ENCODE measurements around the gene TMEM26.

DNA sequence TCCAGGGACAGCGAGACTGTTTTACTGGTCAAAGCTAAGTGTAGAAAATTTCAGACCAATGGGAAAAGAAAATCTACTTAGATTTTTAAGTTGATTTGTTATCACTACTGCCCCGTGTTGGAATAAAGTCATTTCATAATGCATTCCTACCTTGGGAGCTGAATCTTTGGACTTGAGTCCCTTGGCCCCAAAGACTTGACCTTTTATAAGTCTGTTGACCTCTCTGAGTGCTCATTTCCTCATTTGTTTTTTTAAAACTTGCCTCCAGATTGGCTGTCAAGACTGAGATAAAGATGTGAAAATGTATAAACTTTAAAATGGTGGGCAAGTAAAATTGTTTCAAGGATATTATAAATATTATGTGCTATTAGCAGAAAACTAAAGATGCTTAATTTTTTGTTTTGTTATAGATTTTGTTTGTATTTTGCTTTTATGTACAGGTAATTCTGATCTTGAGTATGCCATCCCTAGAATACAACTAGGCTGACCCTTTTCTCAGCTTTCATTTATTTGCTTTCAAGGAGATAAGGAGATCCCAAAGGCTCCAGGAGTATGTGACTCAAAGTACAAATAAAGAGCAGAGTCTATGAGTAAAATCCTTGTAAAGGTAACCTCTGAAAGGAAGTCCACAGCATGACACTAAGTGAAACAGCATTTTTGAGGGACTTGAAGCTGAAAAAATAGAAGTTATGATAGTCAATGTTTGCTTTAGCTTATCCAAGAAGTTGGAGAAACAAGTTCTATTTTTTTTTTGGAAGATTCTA lies 54.6 kb downstream of the TMEM26 start:
- TF ChIP-seq CTCF (IDR thresholded peaks at IDR 0.05) (no peak), POLR2A (IDR thresholded peaks at IDR 0.05) (no peak)

All from body of pancreas (tissue), 4 donors.